HepG2 (cell line): ENCODE measurements around the gene STX8. TPM values are rescaled to one million over a fixed set of nuclear protein-coding genes. Genes with fewer than 3 reads are reported as not detected.

Source experiments
- EP300 ChIP-seq, 3 experiments: sonication (generic) in 1 of 3; formaldehyde crosslinking in 1 of 3; IDR thresholded peaks; 2 replicates each; pipeline versions ENCODE4 v1.5.1 to v1.6.1; 2011 to 2020; ENCODE audit warnings: low read depth in 2 of 3, low read length in 2 of 3, borderline replicate concordance in 1 of 3, improper control_type of control experiment in 1 of 3, mild to moderate bottlenecking in 1 of 3, missing genetic modification reagents in 1 of 3, moderate library complexity in 1 of 3
- HINFP ChIP-seq: sonication (generic); formaldehyde crosslinking; IDR thresholded peaks from 2 replicates; pipeline ENCODE4 v1.4.0; 2020; ENCODE audit warnings: low read depth, mild to moderate bottlenecking, missing genetic modification reagents
- HNF1A ChIP-seq, 2 experiments: sonication (generic) in 1 of 2; formaldehyde crosslinking in 1 of 2; IDR thresholded peaks; 2 replicates each; pipeline versions ENCODE4 v1.4.0 to v1.6.1; 2016 to 2020; ENCODE audit warnings: borderline replicate concordance in 1 of 2, low read depth in 1 of 2, mild to moderate bottlenecking in 1 of 2, missing genetic modification reagents in 1 of 2
- HOXA3 ChIP-seq: sonication (generic); formaldehyde crosslinking; IDR thresholded peaks from 2 replicates; pipeline ENCODE4 v1.5.0; 2020; ENCODE audit warnings: missing genetic modification reagents
- ISL2 ChIP-seq: sonication (generic); formaldehyde crosslinking; IDR thresholded peaks from 2 replicates; pipeline ENCODE4 v1.5.0; 2020; ENCODE audit warnings: missing genetic modification reagents
- MTA3 ChIP-seq: sonication (generic); formaldehyde crosslinking; IDR thresholded peaks from 2 replicates; pipeline ENCODE4 v1.4.0; 2020; ENCODE audit warnings: missing genetic modification reagents
- ZBTB40 ChIP-seq, 2 experiments: fragments of 450-650 bp in 1 of 2; sonication (generic) in 1 of 2; formaldehyde crosslinking in 1 of 2; IDR thresholded peaks; 2 replicates each; pipeline versions ENCODE4 v1.6.1 to v1.8.0; 2016 to 2022; ENCODE audit warnings: antibody characterized with exemption in 1 of 2, mild to moderate bottlenecking in 1 of 2, missing genetic modification reagents in 1 of 2
- ZNF282 ChIP-seq: fragments of 450-650 bp; IDR thresholded peaks from 2 replicates; pipeline ENCODE4 v1.6.1; 2018; ENCODE audit not compliant: partially characterized antibody
- ZNF709 ChIP-seq: sonication (generic); formaldehyde crosslinking; IDR thresholded peaks from 2 replicates; pipeline ENCODE4 v1.5.0; 2020; ENCODE audit warnings: mild to moderate bottlenecking, missing genetic modification reagents
- polyA plus RNA-seq, 8 experiments: library from polyadenylated mRNA; depleted of rRNA in 3 of 8; stranded (reverse) in 7 of 8; unstranded in 1 of 8; fragments of >200 nt; fragmentation: Illumina TruSeq in 4 of 8; extraction: Trizol in 4 of 8; gene quantifications; 2 replicates each; pipeline versions ENCODE4 v1.2.1 to v1.2.3, GENCODE V29; 2011 to 2016; ENCODE audit warnings: low read depth in 4 of 8, missing spikeins in 1 of 8, mixed read lengths in 1 of 8; ENCODE audit not compliant: insufficient read depth in 1 of 8
- total RNA-seq, 5 experiments: library from RNA; depleted of rRNA; stranded (reverse); fragments of >200 nt; fragmentation: Illumina TruSeq; extraction: Trizol; gene quantifications; 2 replicates each; pipeline ENCODE4 v1.2.3, GENCODE V29; 2016; ENCODE audit warnings: low read depth in 1 of 5

STX8 gene
- total and polyA plus RNA-seq, 2 of the 13 experiments (the other 11 are each of a cell fraction or from before 2014, with no cell fraction given), result 36.4 to 53.6 TPM

GRCh38 chr17:9258115-9259015 lies 317.3 kb downstream of the STX8 start (continued):
- no peak for TF ChIP-seq ZBTB40 (IDR thresholded peaks at IDR 0.05)
- no peak for TF ChIP-seq ZBTB40 (CRISPR knock-in tag; IDR thresholded peaks at IDR 0.05)
- TF ChIP-seq HNF1A (IDR thresholded peaks at IDR 0.05; ENCODE audit: low read depth), result no peak
- peak; percentile 22; the same call in 1 of the 2 replicates for TF ChIP-seq HNF1A (CRISPR knock-in tag; IDR thresholded peaks at IDR 0.05; ENCODE audit: borderline replicate concordance)
- TF ChIP-seq MTA3 (CRISPR knock-in tag), result no peak
- TF ChIP-seq ZNF282, result no peak
- peak in 1 of 2 experiments; percentile 52; a peak in 1 of 4 replicates for TF ChIP-seq EP300 (IDR thresholded peaks at IDR 0.05; ENCODE audit: low read depth in 2 of 2, low read length in 2 of 2)
- TF ChIP-seq EP300 (CRISPR knock-in tag; IDR thresholded peaks at IDR 0.05; ENCODE audit: borderline replicate concordance), result no peak
- TF ChIP-seq HINFP (CRISPR knock-in tag), result no peak
- no peak for TF ChIP-seq ZNF709 (CRISPR knock-in tag)
- peak; percentile 36; the same call in 1 of the 2 replicates for TF ChIP-seq ISL2 (CRISPR knock-in tag)
- peak; percentile 46; the same call in 1 of the 2 replicates for TF ChIP-seq HOXA3
